HG03135 (cell line): ENCODE data around the gene PROK2.

ENCODE experiments used
- ATAC-seq: cut with Tn5 transposase; IDR thresholded peaks from one replicate; pipeline ENCODE4 v1.9.1; 2021; ENCODE audit warnings: mild to moderate bottlenecking, moderate library complexity; ENCODE audit not compliant: unreplicated experiment

Gene PROK2

GRCh38 chr3:71784914-71785531 lies at the start of gene PROK2:
TSS of gene PROK2 (minus strand) at chr3:71785148. CDS start at chr3:71785052, 96 bp downstream.
- no peak for ATAC-seq

- ATAC-seq, result no peak
Observed at GRCh38 chr3:71831599-71831998, 46.7 kb upstream of the PROK2 start.

DNA sequence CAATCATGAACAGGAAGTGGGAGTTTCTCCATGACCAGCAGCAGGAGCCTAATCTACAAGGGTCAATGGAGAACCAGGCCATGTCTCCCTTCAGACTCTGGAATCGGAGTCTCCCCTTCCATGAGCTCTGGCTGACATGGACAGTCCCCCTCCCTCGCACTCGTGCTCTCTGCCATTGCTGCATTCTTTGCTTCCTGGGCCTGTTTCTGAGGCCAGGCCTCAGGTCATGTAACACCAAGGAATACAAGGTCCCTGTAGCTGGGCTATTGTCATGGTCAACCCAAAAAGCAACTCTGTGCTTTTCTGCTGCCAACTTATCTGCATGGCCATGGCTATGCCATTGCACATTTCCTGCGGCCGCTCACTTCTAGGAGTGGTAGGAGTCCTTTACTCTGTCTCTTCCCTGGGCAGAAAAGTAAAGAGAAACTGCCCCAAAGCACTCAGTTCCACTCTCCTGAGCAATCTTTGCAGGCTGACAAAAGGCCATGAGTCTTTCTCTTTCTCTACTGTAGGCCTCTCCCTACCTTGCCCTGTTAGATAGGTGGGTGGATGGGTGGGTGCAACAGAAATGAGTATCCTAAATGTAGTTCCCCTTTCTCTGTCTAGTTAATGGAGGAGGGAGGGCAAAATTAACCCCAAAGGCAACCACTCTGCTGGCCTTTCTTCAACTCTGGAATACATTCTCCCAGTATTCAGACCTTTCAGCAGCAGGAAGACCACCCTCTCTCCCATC lies 40.8 kb upstream of the PROK2 start:
- no peak for ATAC-seq

DNA sequence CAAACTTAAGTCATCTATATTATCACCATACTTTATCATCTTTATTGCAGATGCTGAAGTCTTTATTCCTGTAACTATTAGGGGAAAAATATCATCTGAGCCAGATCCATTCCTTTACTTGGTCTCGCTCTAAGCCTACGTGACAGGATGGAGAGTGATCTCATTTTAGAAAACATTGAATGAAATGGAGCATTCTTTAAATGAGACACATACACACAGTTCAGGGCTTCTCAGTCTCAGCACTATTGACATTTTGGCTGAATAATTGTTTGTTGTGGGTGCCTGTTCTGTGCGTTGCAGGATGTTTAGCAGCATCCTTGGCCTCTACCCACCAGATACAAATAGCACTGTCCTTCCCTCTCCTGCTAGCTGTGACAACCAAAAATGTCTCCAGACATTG lies 36.2 kb upstream of the PROK2 start:
- no peak for ATAC-seq

GRCh38 chr3:71817262-71817661 lies 32.3 kb upstream of the PROK2 start:
- ATAC-seq, result no peak

- ATAC-seq, result no peak
Observed at GRCh38 chr3:71816767-71817156, 31.8 kb upstream of the PROK2 start.

DNA sequence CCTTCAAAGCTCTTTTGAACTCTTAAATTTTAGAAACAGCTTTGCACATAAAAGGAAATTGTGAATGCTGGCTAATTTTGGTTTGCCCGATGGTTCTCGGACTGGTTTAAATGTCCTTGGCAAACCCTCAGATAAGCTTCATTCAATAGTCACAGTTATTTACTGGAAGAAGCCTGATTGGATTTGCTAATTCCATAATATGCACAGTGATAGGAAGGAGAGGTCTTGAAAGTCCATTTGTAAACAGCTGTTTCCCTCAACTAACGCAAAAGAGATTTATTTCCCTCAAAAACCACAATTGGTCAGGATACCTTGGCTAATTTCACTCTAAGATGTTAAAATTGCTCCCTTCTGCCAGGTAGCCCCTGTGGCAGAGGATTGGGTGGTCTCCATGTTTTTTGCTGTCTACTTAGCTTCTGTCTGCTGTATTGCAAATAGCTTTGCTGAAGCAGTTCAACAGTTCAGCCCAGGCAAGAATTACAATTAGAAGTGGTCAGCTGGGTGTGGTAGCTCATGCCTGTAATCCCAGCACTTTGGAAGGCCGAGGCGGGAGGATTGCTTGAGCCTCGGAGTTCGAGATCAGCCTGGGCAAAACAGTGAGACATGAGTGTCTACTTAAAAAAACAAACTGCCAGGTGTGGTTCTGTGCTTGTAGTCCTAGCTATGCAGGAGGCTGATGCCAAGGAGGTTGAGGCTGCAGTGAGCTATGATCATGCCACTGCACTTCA lies 30.6 kb upstream of the PROK2 start:
- no peak for ATAC-seq

GRCh38 chr3:71813704-71814103 lies 28.8 kb upstream of the PROK2 start:
- ATAC-seq, result no peak

GRCh38 chr3:71813073-71813472 lies 28.1 kb upstream of the PROK2 start:
- no peak for ATAC-seq

GRCh38 chr3:71810056-71810455 lies 25.1 kb upstream of the PROK2 start:
- no peak for ATAC-seq

DNA sequence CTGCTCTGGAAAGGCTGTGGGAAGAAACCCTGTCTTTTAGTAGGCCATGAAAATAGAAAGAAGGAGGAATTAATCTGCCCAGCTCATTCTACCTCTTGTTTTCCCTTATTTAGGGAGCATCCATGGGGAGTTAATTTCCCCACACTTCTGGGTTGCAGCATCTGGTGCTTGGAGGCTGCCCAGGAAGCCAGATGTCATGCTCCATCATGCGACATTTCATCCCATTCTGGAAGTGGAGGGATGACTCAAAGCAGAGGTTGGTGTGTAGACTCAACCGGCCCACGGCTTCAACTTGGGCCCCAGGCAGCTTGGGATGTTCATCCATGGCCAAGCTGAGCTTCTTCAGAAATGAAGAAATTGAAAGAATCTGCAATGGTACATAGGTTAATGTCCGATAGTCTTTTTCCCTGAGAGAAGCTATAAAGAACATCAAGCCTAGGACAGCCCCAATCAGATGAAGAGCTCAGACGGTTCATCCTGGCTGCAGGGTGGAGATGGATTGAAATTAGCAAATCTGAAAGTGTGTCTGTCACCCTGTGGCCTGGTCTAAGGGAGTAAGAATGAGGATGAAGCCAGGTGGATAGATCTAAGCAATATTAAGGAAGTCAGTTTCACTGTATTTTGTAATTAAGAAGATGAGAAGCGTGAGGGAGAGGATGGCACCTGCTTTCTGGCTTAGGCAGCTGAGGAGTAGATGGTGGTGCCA lies 24.5 kb upstream of the PROK2 start:
- ATAC-seq, result no peak

- ATAC-seq, result no peak
Observed at GRCh38 chr3:71806736-71807135, 21.8 kb upstream of the PROK2 start.

DNA sequence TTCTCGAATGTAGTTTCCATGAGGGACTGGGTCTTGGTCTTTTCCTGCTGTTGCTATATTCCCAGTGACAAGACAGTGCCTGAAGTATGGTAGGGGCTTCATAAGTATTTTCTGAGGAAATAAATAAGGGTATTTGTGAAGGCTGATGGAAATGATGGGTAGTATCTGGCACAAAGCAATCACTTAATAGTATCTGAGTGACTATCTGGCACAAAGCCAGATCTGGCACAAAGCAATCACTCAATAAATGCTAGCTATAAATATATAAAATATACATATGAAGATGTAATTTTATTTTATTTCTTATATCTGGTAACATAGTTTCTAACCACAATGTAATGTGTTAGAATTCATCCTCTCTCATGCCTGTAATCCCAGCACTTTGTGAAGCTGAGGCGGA lies 20.7 kb upstream of the PROK2 start:
- no peak for ATAC-seq

DNA sequence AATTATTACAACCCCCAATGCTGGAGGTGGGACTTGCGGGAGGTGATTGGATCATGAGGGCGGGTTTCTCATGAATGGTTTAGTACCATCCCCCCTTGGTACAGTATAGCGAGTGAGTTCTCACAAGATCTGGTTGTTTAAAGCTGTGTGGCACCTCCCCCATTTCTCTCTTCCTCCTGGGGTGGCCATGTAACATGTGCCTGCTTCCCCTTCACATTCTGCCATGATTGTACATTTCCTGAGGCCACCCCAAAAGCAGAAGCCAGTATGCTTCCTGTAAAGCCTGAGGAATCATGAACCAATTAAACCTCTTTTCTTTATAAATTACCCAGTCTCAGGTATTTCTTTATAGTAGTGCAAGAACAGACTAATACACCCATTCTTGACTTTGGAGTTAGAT lies 20.3 kb upstream of the PROK2 start:
- ATAC-seq, result no peak

DNA sequence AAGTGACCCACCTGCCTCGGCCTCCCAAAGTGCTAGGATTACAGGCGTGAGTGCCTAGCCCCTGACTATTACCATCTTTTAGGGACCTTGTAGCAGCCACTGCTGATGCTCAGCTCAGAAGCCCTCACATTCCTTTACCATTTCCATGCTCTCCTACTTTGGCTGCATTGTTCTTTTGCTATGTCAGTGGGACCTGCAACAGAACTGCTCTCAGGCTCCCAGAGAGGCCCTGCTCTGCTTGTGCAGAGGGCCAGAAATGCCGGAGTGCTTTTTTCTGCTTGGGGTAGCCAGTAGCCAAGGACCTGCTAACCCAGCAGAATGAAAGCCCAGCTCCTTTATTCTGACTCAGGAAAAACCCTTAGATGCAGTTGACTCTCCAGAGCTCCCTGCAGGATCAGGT lies 18.3 kb upstream of the PROK2 start:
- no peak for ATAC-seq

- ATAC-seq, result no peak
Observed at GRCh38 chr3:71801986-71802385, 17.0 kb upstream of the PROK2 start.

- ATAC-seq, result no peak
Observed at GRCh38 chr3:71800023-71800422, 15.1 kb upstream of the PROK2 start.

DNA sequence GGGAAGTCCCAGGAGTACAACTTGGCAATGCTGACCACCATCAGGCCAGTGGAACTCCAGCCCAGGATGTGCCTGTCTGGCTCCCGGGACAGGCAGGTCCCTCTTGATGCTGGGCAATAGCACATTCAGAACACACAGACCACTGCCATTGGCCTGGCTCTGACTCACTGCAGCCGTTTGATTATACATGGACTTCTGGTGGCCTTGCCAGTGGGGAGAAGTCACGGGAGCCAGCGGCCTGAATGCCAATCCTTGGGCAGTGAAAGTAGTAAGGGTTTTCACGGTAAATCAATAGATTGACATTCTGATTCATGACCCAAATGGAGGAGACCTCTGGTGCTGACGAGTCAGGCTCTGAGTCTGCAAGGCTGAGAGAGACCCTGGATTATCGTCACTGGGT lies 12.5 kb upstream of the PROK2 start:
- ATAC-seq, result no peak

GRCh38 chr3:71796290-71796689 lies 11.3 kb upstream of the PROK2 start:
- no peak for ATAC-seq

- ATAC-seq, result no peak
Observed at GRCh38 chr3:71791634-71792033, 6.7 kb upstream of the PROK2 start.

DNA sequence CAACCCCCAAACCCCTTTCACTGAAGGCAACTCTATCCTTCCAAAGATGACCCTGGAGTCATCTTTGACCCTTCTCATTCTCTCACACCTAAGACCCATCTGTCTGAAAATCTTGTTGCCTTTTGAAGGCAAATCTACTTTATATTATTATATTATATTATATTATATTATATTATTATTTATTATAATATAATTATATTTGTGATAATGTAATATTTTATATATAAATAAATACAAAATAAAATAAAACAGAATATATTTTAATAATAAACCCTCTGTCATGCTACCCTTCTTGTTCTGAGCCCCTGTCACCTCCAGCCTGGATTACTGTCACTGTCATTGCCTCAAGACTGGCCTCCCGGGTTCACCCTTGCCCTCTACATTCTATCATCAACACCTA lies 5.0 kb upstream of the PROK2 start:
- ATAC-seq, result no peak
